ENCODE results near the gene DNMBP. TPM values are rescaled to one million over a fixed set of nuclear protein-coding genes. Genes with fewer than 3 reads are reported as not detected.

DNMBP gene
- total RNA-seq, 1 experiment from 2014 or later, result 19.7 TPM

DNA sequence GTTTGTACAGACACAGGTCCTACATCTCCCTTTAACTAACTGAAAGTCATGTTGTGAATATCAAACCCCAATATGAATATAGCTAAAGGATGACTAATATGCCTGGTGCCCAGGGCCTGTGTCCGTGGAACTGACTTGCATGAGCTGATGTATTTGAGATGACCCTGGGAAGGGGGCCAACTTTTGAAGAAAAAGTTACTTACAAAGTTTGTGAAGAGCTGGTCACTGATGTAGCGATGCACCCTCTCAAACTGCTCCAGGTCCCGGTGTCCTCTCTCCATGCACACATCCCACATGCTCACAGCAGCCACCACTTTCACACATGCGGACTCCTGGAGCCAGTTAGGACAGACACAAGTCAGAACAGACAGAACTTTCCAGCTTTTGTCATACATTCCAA, 121.1 kb downstream of the DNMBP start:
- no peak overlapping the region for H3K27ac Mint-ChIP-seq
- POLR2A ChIA-PET, result interaction anchor here (1.2 kb wide), 1 partner anchor 14 kb away, joined by 3 read pairs; no protein-coding TSS in a partner anchor
- no peak for ATAC-seq
- H3K4me1 Mint-ChIP-seq, result no peaks in the 10 kb centered on the region
- H3K9me3 Mint-ChIP-seq, result no peaks in the 10 kb centered on the region
- DNase-seq (ENCODE audit: low spot score), result no peak
- TF ChIP-seq SOX15 (CRISPR knock-in tag; IDR thresholded peaks at IDR 0.05) (no peak), GTF2I (CRISPR knock-in tag; conservative IDR thresholded peaks at IDR 0.05) (no peak), ELF4 (CRISPR knock-in tag; IDR thresholded peaks at IDR 0.05; ENCODE audit: low read depth) (no peak), ZNF232 (CRISPR knock-in tag; IDR thresholded peaks at IDR 0.05) (no peak), TP53 (CRISPR knock-in tag; IDR thresholded peaks at IDR 0.05) (no peak), MXD4 (CRISPR knock-in tag; IDR thresholded peaks at IDR 0.05; ENCODE audit: borderline replicate concordance) (no peak), JUN (CRISPR knock-in tag; IDR thresholded peaks at IDR 0.05) (no peak), RORB (CRISPR knock-in tag; IDR thresholded peaks at IDR 0.05) (no peak), MYBL2 (CRISPR knock-in tag; IDR thresholded peaks at IDR 0.05) (no peak)
- TF ChIP-seq, protein P1, sequence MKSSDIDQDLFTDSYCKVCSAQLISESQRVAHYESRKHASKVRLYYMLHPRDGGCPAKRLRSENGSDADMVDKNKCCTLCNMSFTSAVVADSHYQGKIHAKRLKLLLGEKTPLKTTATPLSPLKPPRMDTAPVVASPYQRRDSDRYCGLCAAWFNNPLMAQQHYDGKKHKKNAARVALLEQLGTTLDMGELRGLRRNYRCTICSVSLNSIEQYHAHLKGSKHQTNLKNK (CRISPR knock-in tag; IDR thresholded peaks at IDR 0.05), result no peak
- TF ChIP-seq, protein P2, sequence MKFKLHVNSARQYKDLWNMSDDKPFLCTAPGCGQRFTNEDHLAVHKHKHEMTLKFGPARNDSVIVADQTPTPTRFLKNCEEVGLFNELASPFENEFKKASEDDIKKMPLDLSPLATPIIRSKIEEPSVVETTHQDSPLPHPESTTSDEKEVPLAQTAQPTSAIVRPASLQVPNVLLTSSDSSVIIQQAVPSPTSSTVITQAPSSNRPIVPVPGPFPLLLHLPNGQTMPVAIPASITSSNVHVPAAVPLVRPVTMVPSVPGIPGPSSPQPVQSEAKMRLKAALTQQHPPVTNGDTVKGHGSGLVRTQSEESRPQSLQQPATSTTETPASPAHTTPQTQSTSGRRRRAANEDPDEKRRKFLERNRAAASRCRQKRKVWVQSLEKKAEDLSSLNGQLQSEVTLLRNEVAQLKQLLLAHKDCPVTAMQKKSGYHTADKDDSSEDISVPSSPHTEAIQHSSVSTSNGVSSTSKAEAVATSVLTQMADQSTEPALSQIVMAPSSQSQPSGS (CRISPR knock-in tag; IDR thresholded peaks at IDR 0.05; ENCODE audit: borderline replicate concordance, low read depth), result no peak
- TF ChIP-seq, protein P3, sequence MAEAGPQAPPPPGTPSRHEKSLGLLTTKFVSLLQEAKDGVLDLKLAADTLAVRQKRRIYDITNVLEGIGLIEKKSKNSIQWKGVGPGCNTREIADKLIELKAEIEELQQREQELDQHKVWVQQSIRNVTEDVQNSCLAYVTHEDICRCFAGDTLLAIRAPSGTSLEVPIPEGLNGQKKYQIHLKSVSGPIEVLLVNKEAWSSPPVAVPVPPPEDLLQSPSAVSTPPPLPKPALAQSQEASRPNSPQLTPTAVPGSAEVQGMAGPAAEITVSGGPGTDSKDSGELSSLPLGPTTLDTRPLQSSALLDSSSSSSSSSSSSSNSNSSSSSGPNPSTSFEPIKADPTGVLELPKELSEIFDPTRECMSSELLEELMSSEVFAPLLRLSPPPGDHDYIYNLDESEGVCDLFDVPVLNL (CRISPR knock-in tag; IDR thresholded peaks at IDR 0.05; ENCODE audit: borderline replicate concordance, low read depth), result no peak
- TF ChIP-seq, protein P4, sequence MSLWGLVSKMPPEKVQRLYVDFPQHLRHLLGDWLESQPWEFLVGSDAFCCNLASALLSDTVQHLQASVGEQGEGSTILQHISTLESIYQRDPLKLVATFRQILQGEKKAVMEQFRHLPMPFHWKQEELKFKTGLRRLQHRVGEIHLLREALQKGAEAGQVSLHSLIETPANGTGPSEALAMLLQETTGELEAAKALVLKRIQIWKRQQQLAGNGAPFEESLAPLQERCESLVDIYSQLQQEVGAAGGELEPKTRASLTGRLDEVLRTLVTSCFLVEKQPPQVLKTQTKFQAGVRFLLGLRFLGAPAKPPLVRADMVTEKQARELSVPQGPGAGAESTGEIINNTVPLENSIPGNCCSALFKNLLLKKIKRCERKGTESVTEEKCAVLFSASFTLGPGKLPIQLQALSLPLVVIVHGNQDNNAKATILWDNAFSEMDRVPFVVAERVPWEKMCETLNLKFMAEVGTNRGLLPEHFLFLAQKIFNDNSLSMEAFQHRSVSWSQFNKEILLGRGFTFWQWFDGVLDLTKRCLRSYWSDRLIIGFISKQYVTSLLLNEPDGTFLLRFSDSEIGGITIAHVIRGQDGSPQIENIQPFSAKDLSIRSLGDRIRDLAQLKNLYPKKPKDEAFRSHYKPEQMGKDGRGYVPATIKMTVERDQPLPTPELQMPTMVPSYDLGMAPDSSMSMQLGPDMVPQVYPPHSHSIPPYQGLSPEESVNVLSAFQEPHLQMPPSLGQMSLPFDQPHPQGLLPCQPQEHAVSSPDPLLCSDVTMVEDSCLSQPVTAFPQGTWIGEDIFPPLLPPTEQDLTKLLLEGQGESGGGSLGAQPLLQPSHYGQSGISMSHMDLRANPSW (CRISPR knock-in tag; conservative IDR thresholded peaks at IDR 0.05; ENCODE audit: low read depth), result no peak
- TF ChIP-seq, protein P5, sequence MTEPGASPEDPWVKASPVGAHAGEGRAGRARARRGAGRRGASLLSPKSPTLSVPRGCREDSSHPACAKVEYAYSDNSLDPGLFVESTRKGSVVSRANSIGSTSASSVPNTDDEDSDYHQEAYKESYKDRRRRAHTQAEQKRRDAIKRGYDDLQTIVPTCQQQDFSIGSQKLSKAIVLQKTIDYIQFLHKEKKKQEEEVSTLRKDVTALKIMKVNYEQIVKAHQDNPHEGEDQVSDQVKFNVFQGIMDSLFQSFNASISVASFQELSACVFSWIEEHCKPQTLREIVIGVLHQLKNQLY (CRISPR knock-in tag; IDR thresholded peaks at IDR 0.05), result no peak
- TF ChIP-seq, protein P6, sequence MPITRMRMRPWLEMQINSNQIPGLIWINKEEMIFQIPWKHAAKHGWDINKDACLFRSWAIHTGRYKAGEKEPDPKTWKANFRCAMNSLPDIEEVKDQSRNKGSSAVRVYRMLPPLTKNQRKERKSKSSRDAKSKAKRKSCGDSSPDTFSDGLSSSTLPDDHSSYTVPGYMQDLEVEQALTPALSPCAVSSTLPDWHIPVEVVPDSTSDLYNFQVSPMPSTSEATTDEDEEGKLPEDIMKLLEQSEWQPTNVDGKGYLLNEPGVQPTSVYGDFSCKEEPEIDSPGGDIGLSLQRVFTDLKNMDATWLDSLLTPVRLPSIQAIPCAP (CRISPR knock-in tag; IDR thresholded peaks at IDR 0.05), result no peak
- TF ChIP-seq, protein P7, sequence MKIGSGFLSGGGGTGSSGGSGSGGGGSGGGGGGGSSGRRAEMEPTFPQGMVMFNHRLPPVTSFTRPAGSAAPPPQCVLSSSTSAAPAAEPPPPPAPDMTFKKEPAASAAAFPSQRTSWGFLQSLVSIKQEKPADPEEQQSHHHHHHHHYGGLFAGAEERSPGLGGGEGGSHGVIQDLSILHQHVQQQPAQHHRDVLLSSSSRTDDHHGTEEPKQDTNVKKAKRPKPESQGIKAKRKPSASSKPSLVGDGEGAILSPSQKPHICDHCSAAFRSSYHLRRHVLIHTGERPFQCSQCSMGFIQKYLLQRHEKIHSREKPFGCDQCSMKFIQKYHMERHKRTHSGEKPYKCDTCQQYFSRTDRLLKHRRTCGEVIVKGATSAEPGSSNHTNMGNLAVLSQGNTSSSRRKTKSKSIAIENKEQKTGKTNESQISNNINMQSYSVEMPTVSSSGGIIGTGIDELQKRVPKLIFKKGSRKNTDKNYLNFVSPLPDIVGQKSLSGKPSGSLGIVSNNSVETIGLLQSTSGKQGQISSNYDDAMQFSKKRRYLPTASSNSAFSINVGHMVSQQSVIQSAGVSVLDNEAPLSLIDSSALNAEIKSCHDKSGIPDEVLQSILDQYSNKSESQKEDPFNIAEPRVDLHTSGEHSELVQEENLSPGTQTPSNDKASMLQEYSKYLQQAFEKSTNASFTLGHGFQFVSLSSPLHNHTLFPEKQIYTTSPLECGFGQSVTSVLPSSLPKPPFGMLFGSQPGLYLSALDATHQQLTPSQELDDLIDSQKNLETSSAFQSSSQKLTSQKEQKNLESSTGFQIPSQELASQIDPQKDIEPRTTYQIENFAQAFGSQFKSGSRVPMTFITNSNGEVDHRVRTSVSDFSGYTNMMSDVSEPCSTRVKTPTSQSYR (CRISPR knock-in tag; IDR thresholded peaks at IDR 0.05), result no peak
- H3K36me3 Mint-ChIP-seq, result peaks cover 84% of the 10 kb centered on the region
- CTCF ChIA-PET, result interaction anchor here (0.6 to 0.9 kb wide), 2 partner anchors 28 to 29 kb away, joined by 3 to 4 read pairs; no protein-coding TSS in a partner anchor
- H3K4me3 Mint-ChIP-seq, result no peak overlapping the region
- H3K27me3 Mint-ChIP-seq (ENCODE audit: low read depth), result no peaks in the 10 kb centered on the region
